Mucosa of descending colon (tissue), 3 donors: ENCODE results near the gene ARHGAP12. TPM values are rescaled to one million over a fixed set of nuclear protein-coding genes. Genes with fewer than 3 reads are reported as not detected.
A peak's percentile ranks its signal among the peaks of the same experiment; 100 is the strongest.

Source experiments
- ATAC-seq: fragments of 200-7000 bp; cut with Tn5 transposase; one replicate; pipeline ENCODE4 v1.9.1; 2020; ENCODE audit warnings: mild to moderate bottlenecking, moderate library complexity
- DNase-seq, 3 donors: peaks; one replicate each; pipeline ENCODE4 v3.0.0-alpha.2; 2020
- H3K36me3 ChIP-seq: fragments of 200-600 bp; one replicate; pipeline ENCODE4 v1.8.0; 2021; ENCODE audit warnings: low read depth, mild to moderate bottlenecking
- H3K4me1 ChIP-seq: fragments of 200-600 bp; one replicate; pipeline ENCODE4 v1.8.0; 2021; ENCODE audit warnings: low read depth, mild to moderate bottlenecking
- H3K4me3 ChIP-seq: fragments of 200-600 bp; one replicate; pipeline ENCODE4 v1.8.0; 2021; ENCODE audit warnings: mild to moderate bottlenecking
- H3K9me3 ChIP-seq: fragments of 200-600 bp; one replicate; pipeline ENCODE4 v1.8.0; 2021; ENCODE audit warnings: mild to moderate bottlenecking
- CTCF ChIP-seq: fragments of 200-600 bp; IDR thresholded peaks from one replicate; pipeline ENCODE4 v1.8.0; 2022; ENCODE audit warnings: antibody characterized with exemption, mild to moderate bottlenecking
- intact Hi-C, 2 donors: fragments of 100-400 bp; cut with DNase I in 1 of 2; cut with micrococcal nuclease in 1 of 2; formaldehyde crosslinking; loops; one replicate each; pipeline versions ENCODE4 v1.11.0 to v1.11.1; 2022; cut with DNase I, micrococcal nuclease
- total RNA-seq, 3 donors: library from RNA; stranded (reverse); fragmentation: NEBNext Ultra II Directional in 2 of 3; extraction: Animal tissue kit (Norgen Biotek cat#: 25700) in 2 of 3; gene quantifications; one replicate each; pipeline versions ENCODE4 v1.2.1 to v1.2.4, GENCODE V29; 2021 to 2023
- donor health status: DM: no; HTN: no; CAD: no; lungs with moderate emphysema.
- donor health status: DM: no; HTN: no; CAD: no.
- donor health status: DM: no; HTN: yes; CAD: no.

The ARHGAP12 gene
- total RNA-seq, 3 donors from 2014 or later, result 37.2 to 44.4 (median 44.3) TPM

DNA sequence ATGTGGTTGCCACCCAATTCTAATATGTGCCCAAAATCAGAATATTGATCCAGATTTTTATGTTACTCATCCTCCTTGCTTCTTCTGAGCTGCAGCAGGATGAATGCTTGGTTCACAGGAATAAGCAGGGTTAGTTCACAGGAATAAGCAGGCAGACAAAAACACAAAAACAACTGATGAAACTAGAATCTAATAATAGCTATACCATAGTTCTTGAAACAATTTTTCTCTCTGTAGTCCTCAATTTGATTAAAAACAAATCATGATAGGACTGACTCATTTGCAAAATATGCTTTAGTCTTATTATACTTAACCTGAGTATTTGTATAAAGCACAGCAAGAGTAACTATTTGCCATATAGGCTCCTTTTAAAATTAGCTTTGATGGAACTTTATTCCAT, 24.4 kb upstream of the ARHGAP12 start:
- intact Hi-C loops, result no loop called here
- no peak for ATAC-seq
- DNase-seq, result no peak
- H3K4me3 ChIP-seq, result no peak overlapping the region
- peaks cover 3% of the 10 kb centered on the region for H3K9me3 ChIP-seq
- H3K36me3 ChIP-seq, result no peaks in the 10 kb centered on the region
- no peak for TF ChIP-seq CTCF
- H3K4me1 ChIP-seq, result peaks cover 1% of the 10 kb centered on the region

DNA sequence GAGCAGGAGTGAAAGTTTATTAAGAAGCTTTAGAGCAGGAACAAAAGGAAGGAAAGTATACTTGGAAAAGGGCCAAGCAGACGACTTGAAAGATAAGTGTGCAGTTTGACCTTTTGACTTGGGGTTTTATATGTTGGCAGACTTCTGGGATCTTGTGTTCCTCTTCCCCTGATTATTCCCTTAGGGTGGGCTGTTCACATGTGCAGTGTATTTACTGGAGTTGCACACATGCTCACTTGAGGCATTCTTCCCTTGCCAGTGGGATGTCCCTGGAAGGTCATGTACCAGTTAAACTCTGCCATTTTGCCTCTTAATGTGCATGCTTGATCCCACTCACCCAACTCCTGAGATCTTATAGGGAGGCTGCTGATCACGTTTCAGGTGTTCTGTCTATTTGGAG, 23.4 kb upstream of the ARHGAP12 start:
- intact Hi-C loops, result no loop called here
- no peak for ATAC-seq
- TF ChIP-seq CTCF, result no peak

DNA sequence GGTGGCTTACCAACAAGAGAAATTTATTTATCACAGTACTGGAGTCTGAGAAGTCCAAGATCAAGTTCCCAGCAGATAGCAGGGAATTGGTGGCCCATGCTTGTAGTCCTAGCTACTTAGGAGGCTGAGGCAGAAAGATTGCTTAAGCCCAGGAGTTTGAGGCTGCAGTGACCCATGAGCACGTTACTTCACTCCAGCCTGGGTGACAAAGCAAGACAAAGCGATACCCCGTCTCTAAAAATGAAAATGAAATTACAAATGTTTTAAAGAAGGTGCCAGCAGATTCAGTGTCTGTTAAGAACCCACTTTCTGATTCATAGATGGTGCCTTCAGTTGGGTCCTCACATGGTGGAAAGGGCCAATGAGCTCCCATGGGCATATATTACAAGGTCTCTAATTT, 20.6 kb upstream of the ARHGAP12 start:
- ATAC-seq (no peak), DNase-seq (no peak)
- no peak overlapping the region for H3K4me3 ChIP-seq
- no peaks in the 10 kb centered on the region for H3K36me3 ChIP-seq
- no peaks in the 10 kb centered on the region for H3K9me3 ChIP-seq
- no peak for TF ChIP-seq CTCF
- intact Hi-C loops, result loop anchor here in 1 of 2 donors (5.0 kb wide), 1 partner anchor 87 kb away; no protein-coding TSS in a partner anchor
- peaks cover 8% of the 10 kb centered on the region for H3K4me1 ChIP-seq

More for the DNA sequence above, 23.4 kb upstream of the ARHGAP12 start:
- no peaks in the 10 kb centered on the region for H3K36me3 ChIP-seq
- no peak for DNase-seq
- H3K4me1 ChIP-seq, result peaks cover 8% of the 10 kb centered on the region
- H3K4me3 ChIP-seq, result no peak overlapping the region
- peaks cover 3% of the 10 kb centered on the region for H3K9me3 ChIP-seq

GRCh38 chr10:31948021-31948420, 19.4 kb upstream of the ARHGAP12 start:
- ATAC-seq, result no peak
- Histone ChIP-seq H3K9me3 (no peaks in the 10 kb centered on the region), H3K4me3 (no peak overlapping the region), H3K4me1 (peaks cover 8% of the 10 kb centered on the region), H3K36me3 (no peaks in the 10 kb centered on the region)
- TF ChIP-seq CTCF, result no peak
- no peak for DNase-seq
- intact Hi-C loops, result loop anchor here in 1 of 2 donors (5.0 kb wide), 1 partner anchor 86 kb away; no protein-coding TSS in a partner anchor

GRCh38 chr10:31947144-31947926, 18.7 kb upstream of the ARHGAP12 start:
- TF ChIP-seq CTCF, result no peak
- Histone ChIP-seq H3K36me3 (no peaks in the 10 kb centered on the region), H3K4me1 (peaks cover 8% of the 10 kb centered on the region), H3K4me3 (no peak overlapping the region), H3K9me3 (no peaks in the 10 kb centered on the region)
- ATAC-seq (peak; percentile 95), DNase-seq (peak in 1 of 3 donors; percentile 53)
- intact Hi-C loops, result loop anchor here in 1 of 2 donors (5.0 kb wide), 1 partner anchor 85 kb away; no protein-coding TSS in a partner anchor
